Lung (tissue), 12 donors: Measurements from ENCODE around the gene IL23A. TPM values are rescaled to one million over a fixed set of nuclear protein-coding genes. Genes with fewer than 3 reads are reported as not detected.
"Not testable (repeated sequence)": the region's sequence is repeated elsewhere in the genome, so short reads cannot be mapped to it uniquely, and the experiment has no call there.

Experiments used
- ATAC-seq: fragments of 200-7000 bp; cut with Tn5 transposase; one replicate; pipeline ENCODE4 v1.9.1; 2020; ENCODE audit warnings: moderate number of reproducible peaks; ENCODE audit not compliant: insufficient read depth, low FRiP score
- DNase-seq, 3 donors: peaks; one replicate each; pipeline ENCODE4 v3.0.0-alpha.2; 2013 to 2017
- H3K27ac ChIP-seq, 2 donors: one replicate each; pipeline ENCODE4 v1.5.1; 2013; ENCODE audit warnings: mild to moderate bottlenecking in 2 of 2, moderate library complexity in 2 of 2, control low read depth in 1 of 2, inconsistent platforms in 1 of 2, low read depth in 1 of 2, low read length in 1 of 2
- H3K27me3 ChIP-seq, 3 donors: one replicate each; pipeline ENCODE4 v1.5.1; 2013; ENCODE audit warnings: low read length in 2 of 3; ENCODE audit not compliant: control insufficient read depth in 3 of 3, insufficient read depth in 3 of 3
- H3K36me3 ChIP-seq, 4 donors: one replicate each; pipeline ENCODE4 v1.5.1; 2013; ENCODE audit warnings: low read length in 4 of 4, mild to moderate bottlenecking in 1 of 4, moderate library complexity in 1 of 4; ENCODE audit not compliant: control insufficient read depth in 4 of 4, insufficient read depth in 4 of 4
- H3K4me1 ChIP-seq, 5 donors: one replicate each; pipeline ENCODE4 v1.5.1; 2013; ENCODE audit warnings: low read length in 5 of 5, mild to moderate bottlenecking in 2 of 5, moderate library complexity in 1 of 5; ENCODE audit not compliant: control insufficient read depth in 5 of 5, insufficient read depth in 5 of 5
- H3K4me3 ChIP-seq: one replicate; pipeline ENCODE4 v1.5.1; 2013; ENCODE audit warnings: mild to moderate bottlenecking, control low read depth, moderate library complexity
- H3K9ac ChIP-seq, 2 donors: one replicate each; pipeline ENCODE4 v1.5.1; 2013; ENCODE audit warnings: low read length in 2 of 2, control low read depth in 1 of 2; ENCODE audit not compliant: insufficient read depth in 1 of 2
- H3K9me3 ChIP-seq, 4 donors: one replicate each; pipeline ENCODE4 v1.5.1; 2013; ENCODE audit warnings: low read length in 3 of 4, mild to moderate bottlenecking in 1 of 4, moderate library complexity in 1 of 4; ENCODE audit not compliant: control insufficient read depth in 4 of 4, insufficient read depth in 3 of 4
- CTCF ChIP-seq: IDR thresholded peaks from 2 replicates; pipeline ENCODE4 v1.5.1; 2012; ENCODE audit warnings: mild to moderate bottlenecking; ENCODE audit errors: control extremely low read depth, extremely low read depth
- WGBS, 2 donors: extraction: QIAGEN DNeasy Blood & Tissue Kit; methylation state at CpG; one replicate each; pipeline ENCODE4 v1.1.7; 2013; 5-methylcytosine and 5-hydroxymethylcytosine counted together
- polyA plus RNA-seq, 2 donors: library from polyadenylated mRNA; stranded (reverse); fragments of 200-250 nt; gene quantifications; one replicate each; pipeline ENCODE4 v1.2.1, GENCODE V29; 2013
- total RNA-seq, 2 donors: library from RNA; depleted of rRNA in 1 of 2; stranded (reverse); fragments of >200 nt in 1 of 2; gene quantifications; one replicate each; pipeline ENCODE4 v1.2.1, GENCODE V29; 2014 to 2021
- donor health status: control.
- donor health status: control.
- donor health status: Bipolar disorder and iron deficiency.
- donor health status: healthy.
- donor health status: DM: yes; HTN: yes; CAD: no.

The IL23A gene
- total and polyA plus RNA-seq, 4 donors: 0.34 to 4.0 (median 0.60) TPM

- Histone ChIP-seq H3K4me1 (peaks cover 0 to 14% (median 8%) of the 10 kb centered on the region in 5 donors), H3K27me3 (no peaks in the 10 kb centered on the region), H3K27ac (peak overlapping the region; percentile 92 to 98), H3K9ac (peak overlapping the region; percentile 63 to 94), H3K36me3 (no peaks in the 10 kb centered on the region), H3K9me3 (no peaks in the 10 kb centered on the region), H3K4me3 (peak overlapping the region; percentile 42)
- no peak for TF ChIP-seq CTCF
- ATAC-seq: no peak
- WGBS, 2 donors: 4 to 6% methylated on average over 6 of the region's 6 CpGs
- DNase-seq: no peak
Observed at GRCh38 chr12:56334490-56334793, 4.2 kb upstream of the IL23A start.

- not testable (repeated sequence) for H3K27me3 ChIP-seq, DNase-seq, H3K9ac ChIP-seq, H3K27ac ChIP-seq, H3K36me3 ChIP-seq, H3K4me3 ChIP-seq, ATAC-seq, H3K9me3 ChIP-seq
- H3K4me1 ChIP-seq: peaks cover 0 to 14% (median 8%) of the 10 kb centered on the region in 5 donors
- WGBS, 2 donors: 95 to 96% methylated on average over 8 of the region's 8 CpGs
Observed at GRCh38 chr12:56335527-56335926, 3.2 kb upstream of the IL23A start.

- H3K27ac ChIP-seq: no peak overlapping the region
- no peak for ATAC-seq
- no peak for DNase-seq
- H3K9me3 ChIP-seq: no peaks in the 10 kb centered on the region
- peaks cover 0 to 14% (median 8%) of the 10 kb centered on the region in 5 donors for H3K4me1 ChIP-seq
- no peaks in the 10 kb centered on the region for H3K27me3 ChIP-seq
- H3K36me3 ChIP-seq: peaks cover 0 to 2% (median under 1%) of the 10 kb centered on the region in 4 donors
- WGBS, 2 donors: 71 to 76% methylated on average over 9 of the region's 9 CpGs
- no peak overlapping the region for H3K4me3 ChIP-seq
- H3K9ac ChIP-seq: no peak overlapping the region
- no peak for TF ChIP-seq CTCF
Observed at GRCh38 chr12:56336361-56337167, 2.1 kb upstream of the IL23A start.

GRCh38 chr12:56337753-56338251 lies 882 bp upstream of the IL23A start:
- Histone ChIP-seq H3K9ac (peak overlapping the region in 1 of 2 donors; percentile 28), H3K36me3 (peaks cover 0 to 4% (median under 1%) of the 10 kb centered on the region in 4 donors), H3K9me3 (no peaks in the 10 kb centered on the region), H3K4me1 (peaks cover 0 to 11% (median 8%) of the 10 kb centered on the region in 5 donors), H3K27ac (no peak overlapping the region), H3K27me3 (no peaks in the 10 kb centered on the region), H3K4me3 (no peak overlapping the region)
- ATAC-seq (no peak), DNase-seq (no peak)
- WGBS, 2 donors: 64 to 71% methylated on average over 8 of the region's 8 CpGs
- TF ChIP-seq CTCF: no peak
